HG02870 (cell line): ENCODE results near the gene F5.

Experiments used
- ATAC-seq: cut with Tn5 transposase; IDR thresholded peaks from one replicate; pipeline ENCODE4 v1.9.1; 2021; ENCODE audit warnings: mild to moderate bottlenecking, moderate library complexity; ENCODE audit not compliant: unreplicated experiment

F5 gene

DNA sequence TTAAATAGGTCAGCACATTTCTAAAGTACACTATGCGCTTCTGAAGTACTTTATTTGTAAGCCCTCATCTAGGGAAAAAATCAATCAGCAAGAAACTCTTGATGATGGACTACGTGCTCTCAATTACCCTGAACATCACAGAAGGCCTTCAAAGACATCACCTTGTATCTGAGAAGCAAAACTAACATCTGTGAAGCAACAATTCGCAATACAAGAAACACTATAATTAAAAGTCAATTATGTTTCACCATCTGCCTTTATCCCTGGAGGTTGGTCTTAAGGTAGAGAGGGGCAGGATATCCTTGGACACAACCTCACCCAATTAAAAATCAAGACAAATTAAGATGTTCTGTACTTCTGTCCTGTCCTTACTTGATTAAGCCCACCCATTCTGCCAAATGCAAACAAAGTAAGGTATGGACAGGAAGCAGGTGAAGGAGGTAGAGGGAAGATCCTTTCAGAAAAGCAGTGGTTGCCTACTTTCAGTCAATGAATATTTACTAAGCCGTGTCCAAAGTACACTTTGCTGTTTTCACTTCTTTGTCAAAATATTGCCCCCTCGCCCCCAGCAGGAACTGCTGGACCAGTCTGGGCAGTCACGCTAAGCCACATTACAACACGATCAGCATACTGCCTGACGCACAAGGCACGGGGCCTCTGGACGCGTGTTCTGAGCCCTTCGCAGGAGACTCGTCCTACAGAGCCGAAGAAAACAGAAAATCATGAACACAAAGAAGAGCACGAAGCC is 101.4 kb downstream of the F5 start:
- peak; percentile 17 for ATAC-seq

DNA sequence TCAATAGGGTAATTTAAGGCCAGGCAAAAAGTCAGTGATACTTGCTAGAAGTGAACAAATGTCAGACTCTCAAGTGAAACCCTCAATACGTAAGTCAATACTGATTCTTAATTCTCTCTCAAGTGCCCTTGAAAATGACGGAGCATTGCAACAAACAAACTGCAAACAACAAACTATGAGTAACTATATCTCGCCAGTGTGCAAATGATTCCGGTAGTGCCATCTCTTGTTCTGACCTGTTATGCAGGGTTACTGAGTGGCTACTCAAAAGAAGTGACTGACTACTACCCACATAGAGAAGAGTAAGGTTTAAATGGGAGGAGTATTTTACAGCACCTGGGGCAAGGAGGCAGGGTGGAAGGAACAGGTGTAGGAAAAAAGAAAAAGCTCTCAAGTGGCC is 102.2 kb downstream of the F5 start:
- no peak for ATAC-seq

DNA sequence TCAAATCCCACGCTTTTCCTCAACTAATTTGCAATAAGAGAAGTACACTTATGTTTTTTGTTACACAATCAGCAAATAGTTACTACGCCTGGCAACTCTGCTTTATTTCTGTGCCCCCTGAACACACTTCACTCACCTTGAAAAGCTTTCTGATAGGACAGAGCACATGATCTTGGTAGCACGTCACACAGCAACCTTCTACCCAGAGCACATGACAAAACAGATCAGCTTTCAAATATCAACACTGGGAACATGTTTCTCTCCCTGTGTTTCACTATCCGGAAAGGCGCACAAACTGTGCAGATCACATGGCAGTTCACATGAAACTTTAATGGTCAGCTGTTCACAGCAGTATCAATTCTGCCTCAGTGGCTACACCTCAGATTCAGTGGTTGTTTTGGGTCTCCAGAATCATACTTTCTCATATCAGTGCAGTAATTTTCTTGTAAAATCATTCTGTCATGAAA is 102.7 kb downstream of the F5 start:
- ATAC-seq: no peak

DNA sequence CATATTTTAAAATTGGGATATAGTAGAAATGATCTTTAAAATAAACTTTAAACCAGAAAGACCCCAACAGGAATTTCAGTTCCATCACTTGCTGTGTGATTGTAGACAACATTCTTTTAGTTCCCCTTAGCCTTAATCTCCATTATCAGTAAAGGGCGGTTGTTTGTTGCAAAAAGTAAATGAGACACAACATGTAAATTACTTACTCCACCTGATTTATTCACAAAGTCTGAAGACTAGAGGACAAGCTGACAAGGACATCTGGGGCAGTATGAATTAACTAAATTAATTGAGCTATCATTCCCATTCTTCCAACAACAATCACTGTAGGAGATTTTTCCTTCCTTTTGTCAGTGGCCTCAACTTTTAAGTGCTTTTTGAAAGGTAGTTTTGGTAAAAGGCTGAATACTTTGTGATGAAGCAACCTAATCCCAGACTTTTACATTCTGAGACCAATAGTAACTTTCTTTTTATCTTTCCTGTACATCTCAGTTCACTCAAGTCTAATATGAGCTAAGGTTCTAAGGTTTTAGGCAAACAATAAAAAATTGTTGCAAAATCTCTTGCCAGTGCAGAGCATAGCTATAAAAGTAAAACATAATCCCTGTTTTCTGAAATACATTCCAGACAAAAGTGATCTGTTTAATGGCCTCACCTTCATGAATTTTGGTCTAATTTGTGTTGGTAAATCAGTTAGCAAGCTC is 106.8 kb downstream of the F5 start:
- no peak for ATAC-seq

DNA sequence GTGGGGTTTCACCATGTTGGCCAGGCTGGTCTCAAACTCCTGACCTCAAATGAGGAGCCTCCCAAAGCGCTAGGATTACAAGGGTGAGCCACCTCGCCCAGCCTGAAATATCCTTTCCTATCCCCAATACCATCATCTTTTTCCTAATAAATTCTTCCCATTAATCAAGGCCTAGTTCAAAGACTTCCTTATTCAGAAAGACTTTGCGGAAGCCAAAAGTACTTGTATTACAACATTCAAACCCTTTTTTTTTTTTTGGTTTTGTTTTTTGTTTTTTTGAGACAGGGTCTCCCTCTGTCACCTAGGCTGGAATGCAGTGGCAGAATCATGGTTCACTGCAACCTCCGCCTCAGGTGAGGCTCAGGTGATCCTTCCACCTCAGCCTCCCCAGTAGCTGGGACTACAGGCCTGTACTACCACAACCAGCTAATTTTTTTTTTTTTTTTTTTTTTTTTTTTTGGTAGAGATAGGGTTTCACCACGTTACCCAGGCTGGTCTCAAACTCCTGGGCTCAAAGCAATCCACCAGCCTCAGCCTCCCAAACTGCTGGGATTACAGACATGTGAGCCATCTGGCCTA is 108.1 kb downstream of the F5 start:
- no peak for ATAC-seq

DNA sequence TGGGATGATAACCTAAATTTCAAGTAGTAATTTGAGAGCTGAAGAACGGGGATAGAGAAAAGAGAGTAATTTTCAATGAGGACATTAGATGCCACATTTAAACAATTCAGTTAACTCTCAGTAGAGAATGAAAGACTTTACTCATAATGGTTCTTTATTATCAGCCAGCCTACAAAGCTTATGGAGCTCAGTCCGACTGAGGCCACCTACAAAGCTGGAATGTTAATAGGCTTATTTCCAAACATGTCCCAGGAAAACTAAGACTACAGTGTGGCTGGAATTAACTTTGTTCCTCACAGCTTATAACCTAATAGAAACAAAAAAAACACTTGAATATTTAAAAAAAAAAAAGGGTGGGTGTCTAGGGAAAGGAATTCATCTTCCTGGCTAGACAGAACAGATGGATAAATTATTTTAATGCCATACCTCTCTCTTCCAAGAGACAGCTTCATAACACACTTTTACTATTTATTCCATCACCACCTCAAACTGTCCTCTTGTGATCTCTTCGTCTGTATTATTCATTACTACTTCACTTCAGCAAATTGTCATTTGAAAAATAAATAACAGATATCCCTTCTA is 110.4 kb downstream of the F5 start:
- no peak for ATAC-seq

DNA sequence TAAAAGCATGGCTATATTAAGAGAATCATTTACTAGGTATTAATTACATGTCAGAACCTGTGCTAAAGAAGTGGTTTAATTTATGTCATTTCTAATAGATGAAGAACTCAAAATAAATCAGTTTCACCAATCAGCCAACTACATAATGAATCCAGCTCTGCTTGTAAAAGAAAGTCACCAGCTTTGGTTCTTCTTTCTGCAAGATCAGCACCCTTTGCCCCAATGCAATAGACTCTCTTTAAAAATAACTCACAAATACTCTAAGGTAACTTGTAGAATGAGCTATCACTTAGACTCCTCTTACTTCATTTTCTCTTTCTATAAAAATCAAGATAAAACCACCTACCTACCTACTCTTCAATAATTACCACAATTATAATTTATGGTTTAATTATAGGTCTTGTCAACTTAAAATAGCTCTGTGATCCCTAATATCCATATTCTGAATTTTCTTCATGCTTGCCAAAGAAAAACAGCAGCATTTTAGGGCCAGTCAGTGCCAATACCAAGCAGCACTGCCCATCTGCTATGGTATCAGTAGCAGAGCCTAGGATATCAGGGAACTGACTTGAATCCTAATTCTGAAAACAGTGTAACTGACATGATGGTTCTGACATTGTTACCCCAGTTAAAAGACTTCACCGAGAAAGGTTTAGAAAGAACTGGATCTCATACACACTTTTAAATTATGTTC is 111.8 kb downstream of the F5 start:
- no peak for ATAC-seq

DNA sequence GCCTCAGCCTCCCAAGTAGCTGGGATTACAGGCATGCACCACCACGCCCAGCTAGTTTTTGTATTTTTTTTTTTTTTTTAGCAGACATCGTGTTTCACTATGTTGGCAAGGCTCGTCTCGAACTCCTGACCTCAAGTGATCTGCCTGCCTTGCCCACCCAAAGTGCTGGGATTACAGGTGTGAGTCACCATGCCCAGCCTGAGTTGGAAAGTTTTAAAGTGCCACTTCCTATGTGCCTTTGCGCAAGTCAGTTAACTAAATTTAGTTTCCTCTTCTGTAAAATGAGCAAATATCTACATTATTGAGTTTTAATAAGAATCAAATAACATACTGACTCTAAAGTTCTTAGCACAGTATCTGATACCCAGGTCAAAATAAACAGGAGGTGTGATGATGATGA is 112.9 kb downstream of the F5 start:
- no peak for ATAC-seq

DNA sequence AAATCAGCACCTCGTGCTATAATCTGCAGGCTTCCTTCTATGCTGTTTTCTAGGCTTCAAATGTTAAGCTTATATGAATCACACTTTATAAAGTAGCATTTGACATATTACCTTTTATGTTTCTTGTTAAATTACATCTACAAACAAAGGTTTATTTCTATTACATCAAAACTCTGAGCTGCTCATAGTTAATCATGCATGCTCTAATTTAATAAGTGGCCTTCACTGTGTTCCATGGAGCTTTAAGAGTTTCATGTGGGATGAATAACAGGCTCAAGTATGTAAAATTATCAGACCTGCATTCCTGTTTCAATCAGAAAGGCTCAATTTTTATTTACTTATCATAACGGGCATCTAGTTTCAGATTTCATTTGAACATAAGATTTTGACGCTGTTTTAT is 113.5 kb downstream of the F5 start:
- no peak for ATAC-seq

DNA sequence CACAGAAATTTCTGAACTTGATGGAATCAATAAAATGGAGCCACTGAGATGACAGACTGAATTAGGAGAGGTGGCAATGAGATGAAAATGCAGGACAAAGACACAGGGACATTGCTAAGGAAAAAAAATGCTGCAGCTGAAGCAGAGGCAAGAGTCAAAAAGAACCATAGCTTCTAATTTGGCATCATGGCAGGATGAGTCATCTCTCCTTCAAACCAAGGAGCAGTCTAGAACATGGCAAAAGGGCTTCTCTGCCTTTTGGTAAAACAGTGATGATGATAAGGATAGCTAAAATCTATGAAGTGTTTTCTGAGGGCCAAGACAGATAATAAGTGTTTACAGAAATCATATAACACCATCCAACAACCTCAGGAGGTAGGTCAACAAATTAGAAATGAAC is 117.3 kb downstream of the F5 start:
- no peak for ATAC-seq

DNA sequence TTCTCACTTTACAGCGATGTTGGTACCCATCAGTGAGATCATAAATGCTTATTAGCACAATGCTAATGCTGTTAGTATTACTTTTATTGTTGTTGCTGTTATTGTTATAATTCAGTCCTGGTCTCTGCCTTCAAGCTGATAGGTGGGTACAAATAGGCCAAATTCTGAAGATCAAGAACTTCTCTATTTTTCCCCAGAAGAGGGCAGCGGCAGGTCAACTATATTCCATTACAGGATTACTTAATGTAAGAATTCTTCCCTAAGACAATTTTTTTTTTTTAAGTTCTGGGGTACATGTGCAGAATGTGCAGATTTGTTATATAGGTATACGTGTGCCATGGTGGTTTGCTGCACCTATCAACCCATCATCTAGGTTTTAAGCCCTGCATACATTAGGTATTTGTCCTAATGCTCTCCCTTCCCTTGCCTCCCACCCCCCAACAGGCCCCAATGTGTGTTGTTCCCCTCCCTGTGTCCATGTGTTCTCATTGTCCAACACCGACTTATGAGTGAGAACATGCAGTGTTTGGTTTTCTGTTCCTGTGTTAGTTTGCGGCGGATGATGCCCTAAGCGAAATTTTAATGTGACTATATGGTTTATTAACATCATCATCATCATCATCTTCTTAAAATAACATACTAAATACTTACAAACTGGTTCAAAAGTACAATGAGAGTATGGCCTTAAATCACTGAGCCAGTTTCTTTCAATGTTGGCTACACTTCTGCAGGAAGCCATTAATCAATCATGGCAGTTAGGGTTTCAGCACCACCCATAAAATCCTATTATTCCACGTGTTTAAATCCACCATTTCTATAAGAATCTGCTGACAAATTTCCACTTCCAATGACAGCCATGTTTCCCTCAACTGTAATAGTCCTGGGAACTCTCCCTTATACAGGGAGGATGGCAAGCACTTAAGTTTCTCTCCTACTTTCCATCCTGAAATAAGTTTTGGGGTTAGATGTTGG is 119.7 kb downstream of the F5 start:
- ATAC-seq: no peak

DNA sequence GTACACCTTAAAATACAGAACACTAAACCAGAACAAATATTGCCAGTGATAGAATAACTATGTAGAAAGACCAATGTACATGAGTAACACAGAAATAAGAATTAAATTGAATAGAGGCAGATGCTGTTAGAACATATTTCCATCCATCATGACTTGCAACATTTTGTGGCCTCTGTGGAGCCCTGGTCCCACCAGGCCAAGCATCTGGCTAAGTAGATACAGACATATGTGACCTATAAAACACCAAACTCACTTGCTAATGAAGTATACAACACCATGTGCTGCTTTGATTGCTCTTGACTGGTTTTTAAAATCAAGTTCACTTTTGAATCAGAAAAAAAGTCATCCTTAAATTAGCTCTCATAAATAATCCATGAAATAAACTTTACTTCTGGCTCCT is 121.0 kb downstream of the F5 start:
- ATAC-seq: no peak
